Activated gamma-delta T cell (primary cell): ENCODE measurements around the gene ZBTB18.

ENCODE experiments used
- DNase-seq: peaks from one replicate; lab custom pipeline; 2025; lab: John Stamatoyannopoulos, UW

Gene ZBTB18

GRCh38 chr1:244062156-244062725, 11.2 kb downstream of the ZBTB18 start:
- no peak for DNase-seq

- DNase-seq: no peak
Observed at GRCh38 chr1:244063498-244063897, 12.4 kb downstream of the ZBTB18 start.

GRCh38 chr1:244064621-244065020, 13.5 kb downstream of the ZBTB18 start:
- no peak for DNase-seq

GRCh38 chr1:244065063-244065793, 14.1 kb downstream of the ZBTB18 start:
- no peak for DNase-seq

DNA sequence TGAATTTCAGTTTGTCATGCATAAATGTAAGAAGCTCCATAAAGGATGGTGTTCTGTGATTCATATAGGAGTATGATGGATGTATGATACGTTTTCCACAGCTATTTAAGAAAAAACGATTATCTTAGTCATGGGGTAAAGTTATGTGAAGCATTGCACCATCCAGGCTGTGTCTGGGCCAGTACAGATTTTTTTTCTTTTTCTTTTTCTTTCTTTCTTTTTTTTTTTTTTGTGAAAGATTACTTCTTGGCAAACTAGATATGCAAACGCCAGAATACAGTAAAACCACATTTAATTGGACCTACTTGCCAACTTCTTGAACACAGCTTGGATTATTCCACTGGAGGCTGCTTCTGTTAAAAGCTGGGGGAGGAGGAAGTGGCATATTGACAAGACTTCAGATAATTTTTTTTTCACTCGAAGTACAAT, 14.9 kb downstream of the ZBTB18 start:
- no peak for DNase-seq

GRCh38 chr1:244066954-244067716, 16.1 kb downstream of the ZBTB18 start:
- DNase-seq: no peak

DNA sequence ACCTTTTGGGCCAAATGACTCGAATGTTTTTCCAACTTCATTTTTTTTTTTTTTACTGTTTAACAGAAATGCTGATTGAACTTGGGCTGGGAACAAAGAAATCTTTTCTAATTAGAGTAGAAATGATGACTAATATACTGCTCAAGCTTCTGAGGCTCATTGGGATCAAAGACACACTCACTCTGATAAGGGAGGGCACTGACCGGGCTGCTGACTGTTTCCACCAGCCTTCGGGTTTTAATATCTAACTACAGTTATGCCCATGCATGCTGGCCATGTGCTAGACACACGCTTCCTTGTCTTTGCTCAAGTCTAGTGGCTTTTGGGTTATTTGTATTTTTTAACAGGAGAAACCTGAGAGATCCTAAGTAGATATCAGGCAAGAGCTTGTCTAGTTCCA, 16.8 kb downstream of the ZBTB18 start:
- no peak for DNase-seq

GRCh38 chr1:244068567-244068966, 17.5 kb downstream of the ZBTB18 start:
- no peak for DNase-seq

GRCh38 chr1:244069326-244069898, 18.3 kb downstream of the ZBTB18 start:
- no peak for DNase-seq

- DNase-seq: no peak
Observed at GRCh38 chr1:244074559-244075171, 23.6 kb downstream of the ZBTB18 start.

DNA sequence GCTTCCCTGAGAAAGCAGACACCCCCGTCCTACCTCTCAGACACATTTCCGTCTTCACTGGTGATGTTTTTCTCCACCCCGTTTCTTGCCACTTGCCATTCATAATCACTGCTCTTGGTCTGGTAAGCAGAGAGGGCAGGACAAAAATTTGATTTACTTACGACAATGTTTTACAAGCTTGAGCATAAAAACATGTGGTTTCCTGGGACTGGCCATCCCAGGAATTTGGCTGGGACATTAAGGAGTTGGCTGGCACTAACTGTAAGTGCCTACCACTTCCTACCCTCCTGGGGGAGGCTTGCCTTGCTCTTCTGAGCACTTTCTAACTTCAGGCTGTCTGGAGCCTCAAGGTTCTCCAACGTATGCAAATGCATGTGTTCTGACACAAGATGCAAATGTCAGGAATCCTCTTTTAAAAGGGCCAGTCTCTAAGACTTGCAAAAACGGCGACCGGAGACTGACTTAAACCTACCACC, 24.2 kb downstream of the ZBTB18 start:
- no peak for DNase-seq

GRCh38 chr1:244076740-244077139, 25.7 kb downstream of the ZBTB18 start:
- DNase-seq: no peak

DNA sequence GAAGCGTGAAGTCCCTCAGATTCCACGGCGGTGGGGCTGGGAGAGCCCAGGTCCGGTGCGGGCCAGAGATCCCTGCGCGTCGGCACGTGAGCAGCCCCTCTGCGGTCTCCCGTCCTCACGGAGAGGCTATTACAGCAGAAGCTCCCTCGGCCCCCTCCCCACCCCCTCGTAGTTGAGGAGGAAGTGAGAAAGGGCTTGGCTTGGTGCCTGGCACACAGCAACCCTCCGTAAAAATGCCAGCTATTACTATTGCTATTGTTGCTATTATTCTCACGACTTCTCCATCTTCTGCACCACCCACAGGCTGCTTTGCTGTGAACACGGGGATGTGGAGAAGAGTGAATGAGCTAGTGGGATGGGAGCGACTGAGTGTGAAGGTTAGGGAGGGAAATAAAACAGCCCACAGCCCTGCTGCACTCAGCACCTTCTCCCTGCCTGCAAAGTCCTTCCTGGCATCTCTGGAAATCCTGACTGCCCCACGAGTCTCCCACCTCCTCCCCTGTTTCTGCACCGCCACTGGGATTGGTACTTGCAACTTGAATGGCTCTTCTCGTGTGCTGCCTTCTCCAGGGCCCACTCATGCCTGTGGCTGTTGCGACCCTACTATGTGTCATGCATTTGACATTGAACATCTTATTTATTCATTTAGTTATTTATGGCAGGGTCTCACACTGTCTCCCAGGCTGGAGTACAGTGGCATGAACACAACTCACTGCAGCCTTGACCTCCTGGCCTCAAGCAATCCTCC, 26.6 kb downstream of the ZBTB18 start:
- DNase-seq: no peak

GRCh38 chr1:244080343-244080929, 29.4 kb downstream of the ZBTB18 start:
- DNase-seq: no peak

- DNase-seq: no peak
Observed at GRCh38 chr1:244082969-244083368, 31.9 kb downstream of the ZBTB18 start.

DNA sequence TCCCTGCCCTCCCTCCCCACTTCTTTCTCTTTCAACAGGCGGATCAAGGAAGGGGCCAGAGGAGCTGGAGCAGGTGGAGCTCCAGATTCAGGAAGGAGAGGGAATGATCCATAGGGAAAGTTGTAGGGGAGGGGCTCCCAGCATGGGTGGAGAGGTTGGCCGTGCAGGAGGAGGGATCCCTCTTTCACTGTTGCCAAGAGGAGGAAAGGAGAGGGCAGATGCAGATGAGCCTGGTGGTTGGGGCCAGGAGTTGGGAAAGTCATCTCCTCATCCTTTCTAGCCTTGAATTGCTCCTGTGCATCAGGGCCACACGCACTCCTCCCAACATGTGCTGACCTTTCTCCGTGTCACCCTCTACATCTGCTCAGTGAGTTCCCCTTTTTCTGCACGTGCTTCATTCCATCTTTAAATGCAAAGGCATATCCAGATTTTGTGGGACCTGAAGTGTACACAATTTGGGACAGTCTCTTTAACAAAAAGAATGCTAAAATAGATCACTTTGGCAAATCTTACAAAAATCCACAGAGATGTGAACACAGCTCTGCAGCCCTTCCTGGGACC, 32.4 kb downstream of the ZBTB18 start:
- no peak for DNase-seq

GRCh38 chr1:244084763-244085162, 33.7 kb downstream of the ZBTB18 start:
- DNase-seq: no peak

DNA sequence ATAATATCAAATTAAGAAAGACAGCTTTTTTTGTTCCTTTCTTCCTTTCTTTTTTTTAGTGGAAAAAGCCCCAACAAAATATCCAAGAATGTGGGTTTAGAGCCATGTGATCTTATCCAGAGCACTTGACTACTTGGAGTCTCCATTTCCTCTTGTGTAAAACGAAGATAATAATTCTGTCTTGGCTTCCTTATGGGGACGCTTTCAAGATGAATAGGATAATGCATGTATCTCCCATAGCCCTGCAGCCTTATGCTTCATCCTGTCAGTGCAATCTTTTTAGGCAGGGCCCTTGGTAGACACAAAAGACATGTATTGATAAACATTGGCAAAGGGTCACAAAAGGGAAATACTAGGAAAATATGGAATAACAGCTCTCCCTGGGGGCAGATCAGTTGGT, 34.8 kb downstream of the ZBTB18 start:
- no peak for DNase-seq

DNA sequence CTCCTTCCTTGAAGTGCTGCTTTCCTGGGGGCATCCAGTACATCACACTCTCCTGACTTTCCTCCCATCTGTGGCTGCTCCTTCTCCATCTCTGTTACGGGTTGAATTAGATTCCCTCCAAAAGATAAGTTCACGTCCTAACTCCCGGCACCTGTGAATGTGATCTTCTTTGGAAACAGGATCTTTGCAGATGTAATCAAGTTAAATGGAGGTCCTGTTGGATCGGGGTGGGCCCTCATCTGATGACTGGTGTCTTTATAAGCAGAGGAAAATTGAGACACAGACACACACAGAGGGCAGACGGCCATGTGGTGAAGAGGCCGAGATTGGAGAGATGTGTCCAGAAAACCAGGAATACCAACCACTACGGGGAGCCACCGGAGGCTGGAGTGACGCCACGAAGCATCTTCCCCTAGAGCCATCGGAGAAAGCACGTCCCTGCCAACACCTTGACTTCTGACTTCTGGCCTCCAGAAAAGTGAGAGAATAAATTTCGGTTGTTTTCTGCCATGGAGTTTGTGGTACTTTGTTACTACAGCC, 36.0 kb downstream of the ZBTB18 start:
- no peak for DNase-seq

DNA sequence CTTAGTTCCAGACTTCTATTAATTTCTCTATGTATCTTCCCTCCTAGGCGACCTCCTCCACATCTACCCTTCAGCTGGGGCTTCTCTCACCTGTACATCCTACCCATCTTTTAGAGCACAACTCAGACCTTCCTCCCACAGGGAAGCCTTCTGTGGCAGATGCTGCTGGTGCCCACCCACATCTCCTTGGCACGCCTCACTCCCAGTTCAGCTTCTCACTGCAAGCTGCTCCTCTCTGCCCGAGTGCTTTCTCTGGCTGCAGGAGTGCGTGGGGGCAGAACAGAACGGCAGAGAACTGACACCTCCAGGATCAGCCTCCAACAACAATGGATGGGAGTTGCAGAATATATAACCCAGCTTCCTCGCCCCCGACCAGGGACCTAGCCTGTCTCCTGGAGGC, 36.5 kb downstream of the ZBTB18 start:
- no peak for DNase-seq
